ENCODE results near the gene CAB39L. TPM values are rescaled to one million over a fixed set of nuclear protein-coding genes. Genes with fewer than 3 reads are reported as not detected.
"Not testable (repeated sequence)": the region's sequence is repeated elsewhere in the genome, so short reads cannot be mapped to it uniquely, and the experiment has no call there.

The CAB39L gene
- total RNA-seq, 1 donor from 2014 or later: 9.4 TPM

DNA sequence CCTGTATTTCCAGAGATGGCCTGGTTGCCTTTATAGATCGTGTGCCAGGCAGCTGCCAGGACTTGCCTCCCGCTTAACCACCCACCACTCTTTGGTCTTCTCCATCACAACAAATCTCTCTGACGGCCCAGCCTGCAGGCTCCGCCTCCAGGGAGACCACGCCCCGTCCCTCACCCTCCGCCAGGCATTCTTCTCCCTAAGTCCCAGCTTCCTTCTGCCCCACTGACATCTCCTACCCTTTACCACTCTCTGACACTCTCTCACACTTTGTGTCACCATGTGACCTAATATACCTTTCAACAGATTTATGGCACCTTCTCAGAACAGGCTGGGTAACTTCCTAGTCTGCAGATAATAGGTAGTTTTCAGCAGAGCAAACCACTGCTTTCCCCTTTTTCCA lies 95.1 kb downstream of the CAB39L start:
- DNase-seq (ENCODE audit: low read depth): no peak

DNA sequence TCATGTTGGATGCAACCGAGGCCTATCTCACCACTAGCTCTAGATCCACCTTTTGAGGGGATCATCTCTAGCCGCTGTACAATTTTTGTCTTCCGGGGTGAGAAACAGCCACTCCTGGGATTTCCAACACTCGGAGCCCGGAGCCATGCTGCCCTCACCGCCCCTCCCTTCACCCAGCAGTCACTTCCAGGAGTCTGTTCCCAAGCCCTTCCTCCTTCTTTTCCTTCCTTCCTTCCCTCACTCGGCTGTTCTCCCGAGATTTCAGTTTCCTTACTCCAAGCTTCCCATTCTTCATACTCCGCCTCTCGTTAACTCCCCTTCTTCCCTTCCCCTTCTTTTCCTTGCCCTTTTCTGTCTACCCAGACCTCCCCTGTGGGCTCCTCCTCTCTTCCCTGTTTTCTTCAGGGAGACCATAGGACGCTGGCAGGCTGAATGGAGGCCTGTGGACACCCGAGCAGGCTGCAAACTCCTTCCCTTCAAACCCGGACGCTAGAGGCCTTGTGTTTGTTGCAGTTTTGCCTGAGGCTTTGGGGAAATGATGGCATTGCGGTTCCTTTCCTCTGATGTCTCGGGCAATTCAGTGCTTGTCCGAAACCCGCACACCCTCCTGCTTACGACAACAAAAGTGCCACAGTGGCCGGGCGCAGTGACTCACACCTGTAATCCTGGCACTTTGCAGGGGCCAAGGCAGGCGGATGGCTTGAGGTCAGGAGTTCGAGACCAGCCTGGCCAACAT lies 96.0 kb downstream of the CAB39L start:
- DNase-seq (ENCODE audit: low read depth): no peak

DNA sequence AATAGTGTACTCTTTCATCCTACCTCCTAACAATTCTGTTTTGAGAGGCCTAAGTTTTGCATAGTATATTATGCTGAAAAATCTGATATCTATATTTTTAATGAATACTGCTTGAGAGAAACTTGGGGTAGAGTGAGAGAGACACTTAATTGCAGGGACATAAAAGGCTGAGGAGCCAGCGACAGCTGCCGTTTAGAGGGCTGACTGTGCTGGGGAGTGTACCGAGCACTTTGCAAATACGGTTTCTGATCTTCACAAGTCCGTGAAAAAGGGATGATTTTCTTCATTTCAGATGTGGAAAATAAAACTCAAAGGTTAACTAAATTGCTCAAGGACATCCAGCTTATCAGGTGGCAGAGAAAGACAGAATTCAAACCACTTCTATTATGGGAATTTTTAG lies 97.4 kb downstream of the CAB39L start:
- DNase-seq (ENCODE audit: low read depth): peak; percentile 25

DNA sequence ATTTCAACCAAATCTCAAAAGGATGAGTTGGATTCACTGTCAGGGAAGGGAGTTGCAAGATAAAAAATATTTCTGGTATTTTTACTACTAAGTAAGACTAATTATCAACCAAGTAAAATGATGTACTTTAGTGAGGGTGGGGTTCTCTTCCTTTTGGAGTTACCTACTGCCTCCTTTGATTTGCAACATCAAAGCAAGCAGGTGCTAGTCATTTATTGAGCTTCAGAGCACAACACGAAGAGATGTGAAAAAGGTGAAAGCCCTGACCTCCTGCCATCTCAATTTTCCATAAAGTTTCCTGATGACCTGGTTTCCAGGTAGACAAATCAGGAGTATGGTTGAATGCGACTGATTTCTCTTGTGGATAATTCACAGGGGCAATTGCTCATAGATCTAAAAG lies 100.1 kb downstream of the CAB39L start:
- DNase-seq (ENCODE audit: low read depth): no peak

DNA sequence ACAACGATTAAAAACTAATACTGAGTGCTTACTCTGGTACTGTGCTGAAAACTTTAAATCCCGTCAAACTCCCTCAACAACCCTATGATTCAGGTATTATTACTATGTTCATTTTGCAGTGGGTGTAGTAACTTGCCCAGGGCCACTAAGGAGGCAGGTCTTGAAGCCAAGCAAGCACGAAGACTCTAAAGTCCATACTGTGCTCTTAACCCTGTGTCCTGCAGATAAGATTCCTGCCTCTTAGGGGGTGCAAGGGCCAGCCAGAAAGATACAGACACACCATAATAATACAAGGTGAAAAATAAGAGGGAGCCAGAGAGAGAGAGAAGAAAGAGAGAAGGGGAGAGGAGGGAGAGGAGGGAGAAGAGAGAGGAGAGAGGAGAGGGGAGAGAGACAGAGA lies 100.6 kb downstream of the CAB39L start:
- no peak for DNase-seq (ENCODE audit: low read depth)

DNA sequence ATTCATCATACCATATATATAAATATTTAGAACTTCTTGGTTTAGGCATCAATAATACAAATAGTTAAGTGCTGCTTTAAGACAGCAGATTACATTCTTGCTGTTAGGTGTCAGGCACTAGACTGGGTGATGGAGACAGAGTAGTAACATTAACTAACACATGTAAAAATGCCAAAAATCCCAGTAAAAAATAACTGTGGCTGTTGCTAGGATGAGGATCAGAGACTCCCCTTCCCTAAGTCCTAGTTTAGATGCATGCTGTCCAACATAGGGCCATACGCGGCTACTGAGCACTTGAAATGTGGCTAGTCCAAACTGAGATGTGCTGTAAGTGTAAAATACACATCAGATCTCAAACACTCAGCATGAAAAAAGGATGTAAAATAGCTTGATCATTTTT lies 101.4 kb downstream of the CAB39L start:
- no peak for DNase-seq (ENCODE audit: low read depth)

DNA sequence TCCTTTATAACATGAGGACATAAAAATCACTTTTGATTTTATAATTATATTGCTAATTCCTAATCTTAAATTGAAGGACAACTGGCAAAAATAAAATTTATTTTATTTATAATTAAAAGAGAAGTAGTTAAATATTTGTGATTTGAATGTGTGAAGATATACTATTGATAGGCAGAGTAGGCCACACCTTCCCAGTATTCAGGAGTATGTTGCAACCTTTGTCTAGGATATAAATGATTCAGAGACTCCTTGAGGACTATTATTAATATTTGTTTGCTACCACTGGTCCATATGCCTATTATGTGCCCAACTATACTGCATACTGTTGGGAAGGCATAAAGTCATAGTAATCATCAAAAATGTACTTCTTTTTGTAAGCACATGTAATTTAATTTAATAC lies 101.9 kb downstream of the CAB39L start:
- DNase-seq (ENCODE audit: low read depth): no peak

DNA sequence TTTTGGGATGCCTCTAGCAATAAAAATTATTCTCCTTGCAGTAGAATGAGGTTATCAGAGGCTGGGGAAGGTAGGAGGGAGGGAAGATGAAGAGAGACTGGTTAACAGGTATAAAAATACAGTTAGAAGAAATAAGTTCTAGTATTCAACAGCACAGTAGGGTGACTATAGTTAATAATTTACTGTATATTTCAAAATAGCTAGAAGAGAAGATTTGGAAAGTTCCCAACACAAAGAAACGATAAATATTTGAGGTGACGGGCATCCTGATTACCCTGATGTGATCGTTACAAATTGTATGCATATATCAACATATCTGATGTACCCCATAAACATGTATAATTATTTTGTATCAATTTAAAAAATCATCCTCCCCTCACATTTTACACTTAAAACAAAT lies 102.3 kb downstream of the CAB39L start:
- no peak for DNase-seq (ENCODE audit: low read depth)

DNA sequence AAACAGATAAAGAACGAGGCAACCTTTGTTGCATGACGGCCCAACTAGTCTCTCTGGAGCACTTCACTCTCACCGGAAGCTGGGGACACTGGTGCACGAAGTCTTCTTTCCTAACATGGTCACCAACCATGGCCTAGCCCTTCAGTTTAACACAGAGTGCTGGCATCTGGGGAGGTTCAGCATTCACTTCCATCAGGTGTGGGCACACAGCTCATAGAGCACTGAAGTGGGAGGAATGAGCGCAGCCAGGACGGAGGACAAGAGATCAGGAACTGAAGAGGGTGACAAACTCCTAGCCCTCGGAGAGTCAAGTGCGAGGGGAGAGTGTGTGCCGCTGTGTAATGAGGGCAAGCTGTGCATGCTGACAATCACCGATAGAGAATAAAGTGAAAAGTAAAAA lies 103.7 kb downstream of the CAB39L start:
- DNase-seq (ENCODE audit: low read depth): no peak

DNA sequence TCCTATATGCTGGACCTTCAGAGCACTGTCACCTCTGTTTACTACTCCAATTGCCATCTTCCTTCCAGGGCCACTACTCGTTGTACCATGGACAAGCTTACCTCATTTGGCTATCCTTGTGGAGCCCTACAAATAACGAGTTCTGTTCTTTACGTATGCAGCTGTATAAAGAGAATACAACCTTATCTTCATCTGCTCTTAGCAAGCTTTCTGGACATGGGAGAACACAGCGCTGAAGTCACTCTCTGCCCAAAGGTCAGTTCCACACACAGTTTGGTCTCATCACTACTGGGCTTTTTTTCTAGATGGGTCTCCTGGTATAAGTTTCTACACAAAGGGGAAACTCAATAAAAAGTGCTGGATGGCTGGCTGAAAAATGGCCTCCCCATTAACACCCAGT lies 107.2 kb downstream of the CAB39L start:
- DNase-seq (ENCODE audit: low read depth): no peak

DNA sequence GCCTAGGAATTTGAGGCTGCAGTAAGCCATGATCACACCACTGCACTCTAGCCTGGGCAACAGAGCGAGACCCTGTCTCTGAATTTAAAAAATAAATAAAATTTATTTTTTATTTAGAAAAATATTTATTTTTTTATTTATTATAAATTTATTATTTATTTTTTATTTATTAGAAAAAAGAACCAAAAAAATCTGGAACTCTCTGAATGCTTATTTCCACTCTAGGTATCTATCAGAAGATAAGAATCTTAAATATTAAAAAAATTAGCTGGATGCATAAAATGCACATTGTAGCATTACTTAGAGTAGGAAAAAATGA lies 113.4 kb downstream of the CAB39L start:
- DNase-seq (ENCODE audit: low read depth): no peak

DNA sequence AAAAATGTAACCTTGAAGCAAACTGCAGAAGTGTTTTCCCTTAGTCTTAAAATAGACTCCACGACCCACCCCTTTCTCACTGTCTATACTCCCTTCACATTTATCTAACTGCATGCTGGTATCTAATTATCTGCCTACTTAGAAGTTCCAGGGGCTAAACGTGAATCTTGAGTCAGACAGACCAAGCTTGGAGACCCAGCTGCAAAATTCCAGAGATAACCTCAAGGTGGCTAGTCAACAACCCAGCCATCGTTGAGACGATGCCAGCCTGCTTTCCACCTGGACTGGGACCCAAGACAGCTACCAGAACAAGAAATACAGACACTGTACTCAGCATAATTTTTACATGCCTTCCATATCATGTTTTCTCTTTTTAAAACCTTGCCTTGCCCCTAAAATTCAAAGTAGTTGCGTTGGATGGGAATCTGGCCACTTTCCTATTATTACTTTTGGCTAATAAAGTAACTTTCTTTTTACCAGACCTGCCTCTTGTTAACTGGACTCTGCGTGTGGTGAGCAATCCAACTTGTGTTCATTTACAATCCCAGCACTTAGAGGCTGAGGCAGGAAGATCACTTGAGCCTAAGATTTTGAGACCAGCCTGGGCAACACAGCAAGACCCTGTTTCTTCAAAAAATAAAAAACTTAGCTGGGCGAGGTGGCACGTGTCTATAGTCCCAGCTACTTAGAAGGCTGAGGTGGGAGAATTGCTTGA lies 113.9 kb downstream of the CAB39L start:
- no peak for DNase-seq (ENCODE audit: low read depth)

DNA sequence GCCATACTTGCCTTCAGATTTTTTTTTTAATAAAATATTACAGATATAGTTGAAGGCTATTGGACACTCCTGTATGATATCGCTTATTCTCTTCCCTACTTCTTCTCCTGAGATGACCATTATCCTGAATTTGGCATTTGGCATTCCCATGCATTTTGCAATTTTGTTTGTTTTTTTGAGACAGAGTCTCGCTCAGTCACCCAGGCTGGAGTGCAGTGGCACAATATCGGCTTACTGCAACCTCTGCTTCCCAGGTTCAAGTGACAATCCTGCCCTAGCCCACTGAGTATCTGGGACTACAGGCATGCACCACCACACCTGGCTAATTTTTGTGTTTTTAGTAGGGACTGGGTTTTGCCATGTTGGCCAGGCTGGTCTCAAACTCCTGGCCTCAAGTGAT lies 116.7 kb downstream of the CAB39L start:
- DNase-seq (ENCODE audit: low read depth): not testable (repeated sequence)

DNA sequence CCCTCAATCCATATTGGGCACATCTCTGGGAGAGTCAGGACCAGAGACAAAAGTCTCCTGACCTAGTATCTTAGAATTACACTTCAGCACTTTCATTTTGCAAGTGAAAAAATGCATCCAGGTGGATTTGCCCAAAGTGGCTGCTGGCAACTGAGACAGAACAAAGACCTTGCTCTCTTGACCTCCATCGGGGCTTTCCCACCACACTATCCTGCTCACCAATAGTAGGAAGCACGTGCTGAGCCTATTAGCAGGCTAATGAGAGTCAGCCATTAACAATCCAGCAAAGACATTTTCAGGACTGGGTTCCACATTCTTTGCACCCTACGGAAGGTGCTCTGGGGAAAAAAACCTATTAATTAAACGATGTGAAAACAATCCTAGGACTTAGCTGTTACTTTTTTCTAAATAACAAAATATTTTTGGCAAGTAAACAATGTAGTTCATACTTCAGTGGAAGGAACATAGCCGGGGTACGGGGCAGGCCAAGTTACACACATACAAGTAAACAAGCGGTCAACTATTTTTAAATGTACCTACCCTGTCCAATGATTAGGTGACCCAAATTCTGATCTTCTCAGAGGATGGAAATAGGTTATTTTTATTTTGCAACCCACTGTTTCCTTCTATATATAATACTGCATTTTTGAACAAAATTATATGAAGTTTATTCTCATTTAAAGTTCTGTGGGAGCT lies 117.5 kb downstream of the CAB39L start:
- DNase-seq (ENCODE audit: low read depth): no peak

DNA sequence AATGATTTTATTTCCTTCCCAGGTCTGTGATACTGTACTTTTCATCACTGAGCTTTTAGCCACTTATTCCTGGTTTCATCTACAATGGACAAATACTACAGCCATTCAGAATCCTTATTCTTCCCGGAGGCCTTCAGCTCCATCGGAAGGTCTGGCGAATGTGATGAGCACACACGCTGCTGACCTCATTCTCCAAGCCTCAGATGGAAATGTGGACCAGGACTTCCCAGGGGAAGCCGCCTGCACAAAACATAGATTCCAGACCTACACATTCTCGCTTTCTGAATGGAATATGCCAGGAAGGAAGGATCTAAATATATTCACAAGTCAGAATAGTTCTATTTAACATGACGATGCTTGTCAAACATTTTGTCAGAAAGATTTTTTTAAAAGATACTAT lies 120.5 kb downstream of the CAB39L start:
- DNase-seq (ENCODE audit: low read depth): no peak

DNA sequence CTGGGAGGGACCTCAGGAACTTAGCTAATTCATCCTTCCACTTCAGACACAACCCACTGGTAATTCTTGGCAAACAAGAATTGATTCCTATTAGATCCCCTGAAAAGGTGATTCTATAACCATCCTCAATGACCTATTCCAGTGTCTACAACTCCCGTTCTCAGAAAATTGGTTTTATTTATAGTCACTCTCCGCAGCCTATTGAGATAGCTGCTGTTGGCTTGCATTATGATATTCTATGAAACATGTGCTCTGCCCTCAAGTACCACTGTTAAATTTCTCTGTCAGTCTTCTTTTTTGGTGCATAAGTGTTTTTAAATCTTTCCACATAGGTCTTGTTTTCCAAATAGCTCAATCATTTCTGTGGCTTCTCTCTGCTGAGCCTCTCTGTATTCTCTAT lies 121.2 kb downstream of the CAB39L start:
- DNase-seq (ENCODE audit: low read depth): no peak

DNA sequence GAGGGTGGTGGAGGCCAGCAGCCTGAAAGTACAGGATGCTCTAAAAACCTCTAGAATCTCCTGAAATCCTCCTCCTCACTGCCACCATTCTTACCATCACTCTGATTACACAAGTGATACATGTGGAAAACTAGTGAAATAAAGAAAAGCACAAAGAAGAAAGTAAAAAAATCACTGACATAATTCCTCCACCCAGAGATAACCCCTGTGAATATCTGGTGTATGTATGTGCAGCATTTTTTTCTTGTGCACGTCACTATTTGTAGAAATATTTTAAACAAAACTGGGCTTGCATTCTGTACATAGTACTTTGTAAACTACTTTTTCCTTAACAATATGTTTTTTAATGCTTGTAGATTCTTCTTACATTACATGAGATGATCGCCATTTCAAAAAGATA lies 122.9 kb downstream of the CAB39L start:
- no peak for DNase-seq (ENCODE audit: low read depth)

DNA sequence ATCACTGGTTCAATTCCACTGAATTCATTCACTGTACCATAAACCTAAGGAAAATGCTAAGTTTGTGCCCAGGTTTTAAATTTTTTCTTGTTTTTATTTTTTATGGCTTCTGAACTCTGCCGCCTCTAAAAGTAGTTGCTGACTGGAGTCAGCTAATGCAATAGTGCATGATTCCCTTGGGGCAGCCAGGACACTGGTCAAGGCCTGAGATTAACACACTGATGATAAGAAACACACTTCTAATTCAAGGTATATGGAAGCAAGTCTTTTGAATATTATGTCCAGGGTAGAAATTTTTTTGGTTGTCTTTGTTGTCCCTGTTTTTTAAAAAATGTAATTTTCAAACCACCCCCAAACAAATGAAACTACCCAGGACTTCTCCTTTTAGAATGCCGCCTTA lies 123.9 kb downstream of the CAB39L start:
- DNase-seq (ENCODE audit: low read depth): peak; percentile 18

DNA sequence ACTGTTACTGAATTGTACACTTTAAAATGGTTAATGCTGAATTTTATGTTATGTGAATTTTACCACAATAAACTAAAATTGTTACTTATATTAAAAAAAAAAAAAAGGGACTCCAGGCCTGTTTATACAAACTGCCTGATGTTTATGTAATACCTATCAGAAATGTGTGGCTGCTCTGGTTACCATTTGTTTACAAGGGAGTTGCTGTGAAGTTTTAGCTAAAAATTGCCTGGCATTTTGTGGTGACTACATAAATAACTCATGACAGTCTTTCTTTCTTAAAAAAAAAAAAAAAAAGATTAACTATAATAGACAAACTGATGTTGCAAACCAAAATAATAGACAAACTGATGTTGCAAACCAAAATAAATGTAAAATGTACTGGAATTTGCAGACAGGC lies 124.3 kb downstream of the CAB39L start:
- DNase-seq (ENCODE audit: low read depth): peak; percentile 62

DNA sequence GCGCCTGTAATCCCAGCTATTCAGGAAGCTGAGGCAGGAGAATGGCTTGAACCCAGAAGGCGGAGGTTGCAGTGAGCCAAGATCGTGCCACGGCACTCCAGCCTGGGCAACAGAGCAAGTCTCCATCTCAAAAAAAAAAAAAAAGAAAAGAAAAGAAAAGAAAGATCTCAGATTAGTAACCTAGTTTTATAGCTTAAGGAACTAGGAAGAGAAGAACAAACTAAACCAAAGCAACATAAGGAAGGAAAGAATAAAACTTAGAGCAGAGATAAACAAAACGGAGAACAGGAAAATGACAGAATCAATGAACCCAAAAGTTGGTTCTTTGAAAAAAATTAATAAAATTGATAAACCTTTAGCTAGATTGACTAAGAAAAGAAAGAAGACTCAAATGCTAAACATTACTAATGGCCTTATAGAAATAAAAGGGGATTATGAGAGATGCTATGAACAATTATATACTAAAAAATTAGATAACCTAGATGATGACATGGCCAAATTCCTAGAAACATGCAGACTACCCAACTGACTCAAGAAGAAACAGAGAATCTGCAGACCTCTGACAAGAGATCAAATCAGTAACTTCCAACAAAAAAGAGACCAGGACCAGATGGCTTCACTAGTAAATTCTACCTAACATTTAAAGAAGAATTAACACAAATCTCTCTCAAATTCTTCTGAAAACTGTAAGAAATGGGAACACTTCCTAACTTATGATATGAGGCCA lies 127.9 kb downstream of the CAB39L start:
- no peak for DNase-seq (ENCODE audit: low read depth)

DNA sequence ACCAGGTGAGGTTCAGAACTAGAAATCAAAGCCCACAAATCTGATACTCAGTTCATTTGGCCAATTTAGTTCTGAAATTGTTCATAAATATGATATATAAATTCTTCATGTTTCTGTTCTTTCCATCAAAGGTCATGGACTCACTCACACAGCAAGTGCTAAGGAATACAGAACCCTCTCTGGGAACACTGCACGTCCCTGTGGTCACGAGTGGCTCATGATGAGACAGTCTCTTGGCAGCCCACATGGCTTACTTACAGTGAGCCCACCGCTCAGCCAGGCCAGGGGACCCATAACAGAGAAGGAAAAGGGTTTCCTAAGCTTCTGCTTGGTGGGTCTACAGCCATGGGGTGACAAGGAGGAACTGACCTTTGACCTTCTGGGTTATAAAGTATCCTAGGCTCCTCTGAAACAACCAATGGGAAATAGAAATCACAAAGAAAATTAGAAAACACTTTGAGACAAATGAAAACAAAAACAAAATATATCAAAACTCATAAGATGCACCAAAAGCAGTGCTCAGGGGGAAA lies 128.8 kb downstream of the CAB39L start:
- DNase-seq (ENCODE audit: low read depth): no peak

All from myocyte (in vitro differentiated cells).